Uterus (tissue), 2 donors: ENCODE results near the gene SDHAF1.

ENCODE experiments used
- POLR2A ChIP-seq, 2 donors: fragments of 450-650 bp; IDR thresholded peaks; one replicate each; pipeline ENCODE4 v1.6.1; 2016; ENCODE audit warnings: antibody characterized with exemption in 2 of 2, mild to moderate bottlenecking in 1 of 2, moderate library complexity in 1 of 2
- TF ChIP-seq, protein P1 (sequence below), 4 experiments: fragments of 200-600 bp in 2 of 4; fragments of 450-650 bp in 2 of 4; sonication (generic) in 2 of 4; IDR thresholded peaks; one replicate each; pipeline ENCODE4 v1.5.1; 2016 to 2019; ENCODE audit warnings: antibody characterized with exemption in 4 of 4, mild to moderate bottlenecking in 2 of 4, moderate library complexity in 1 of 4

DNA sequence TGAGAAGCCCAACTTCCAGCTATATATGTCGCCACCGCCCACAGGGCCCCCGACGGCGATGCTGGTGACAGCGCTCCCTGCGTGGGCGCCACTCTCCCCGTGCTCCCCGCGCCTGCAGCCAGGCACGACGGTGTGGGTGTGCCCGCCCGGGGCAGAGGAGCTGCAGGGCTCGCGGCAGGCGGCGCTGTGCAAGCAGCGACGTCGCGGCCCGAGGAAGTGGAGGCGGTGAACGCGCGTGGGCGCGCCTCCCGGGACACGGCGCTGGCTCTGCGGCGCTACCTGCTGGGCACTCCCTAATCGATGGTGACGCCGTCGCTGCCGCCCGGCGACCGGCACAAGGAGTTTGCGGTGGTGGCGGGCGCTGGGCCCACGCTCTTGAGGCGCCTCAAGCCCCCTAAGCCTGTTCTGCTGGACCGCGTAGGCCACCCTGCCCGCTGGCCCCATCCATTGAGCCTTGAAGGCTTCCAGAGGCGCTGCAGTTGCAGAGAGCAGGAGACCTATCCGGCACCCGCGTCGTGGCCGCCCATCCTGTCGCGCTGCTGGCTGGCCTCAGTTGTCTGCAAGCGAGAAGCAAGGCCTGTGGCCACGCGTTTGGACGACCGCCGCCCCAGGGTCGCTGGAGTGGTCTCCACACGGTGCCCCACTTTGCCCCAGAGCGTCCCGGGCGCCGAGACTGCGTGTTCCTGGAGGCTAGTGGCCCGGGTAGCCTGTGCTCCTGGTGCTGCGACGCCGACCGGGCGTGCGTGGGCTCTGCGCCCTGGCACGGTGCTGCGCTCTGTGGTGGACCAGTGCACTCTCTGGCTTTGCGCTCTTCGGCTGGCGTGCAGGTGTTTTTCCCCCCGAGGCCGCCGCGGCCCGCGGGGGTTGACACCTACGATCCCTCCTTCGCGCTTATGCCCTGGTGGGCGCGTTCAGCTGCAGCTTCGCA, 35.7 kb upstream of the SDHAF1 start:
- TF ChIP-seq, protein P1, sequence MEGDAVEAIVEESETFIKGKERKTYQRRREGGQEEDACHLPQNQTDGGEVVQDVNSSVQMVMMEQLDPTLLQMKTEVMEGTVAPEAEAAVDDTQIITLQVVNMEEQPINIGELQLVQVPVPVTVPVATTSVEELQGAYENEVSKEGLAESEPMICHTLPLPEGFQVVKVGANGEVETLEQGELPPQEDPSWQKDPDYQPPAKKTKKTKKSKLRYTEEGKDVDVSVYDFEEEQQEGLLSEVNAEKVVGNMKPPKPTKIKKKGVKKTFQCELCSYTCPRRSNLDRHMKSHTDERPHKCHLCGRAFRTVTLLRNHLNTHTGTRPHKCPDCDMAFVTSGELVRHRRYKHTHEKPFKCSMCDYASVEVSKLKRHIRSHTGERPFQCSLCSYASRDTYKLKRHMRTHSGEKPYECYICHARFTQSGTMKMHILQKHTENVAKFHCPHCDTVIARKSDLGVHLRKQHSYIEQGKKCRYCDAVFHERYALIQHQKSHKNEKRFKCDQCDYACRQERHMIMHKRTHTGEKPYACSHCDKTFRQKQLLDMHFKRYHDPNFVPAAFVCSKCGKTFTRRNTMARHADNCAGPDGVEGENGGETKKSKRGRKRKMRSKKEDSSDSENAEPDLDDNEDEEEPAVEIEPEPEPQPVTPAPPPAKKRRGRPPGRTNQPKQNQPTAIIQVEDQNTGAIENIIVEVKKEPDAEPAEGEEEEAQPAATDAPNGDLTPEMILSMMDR (IDR thresholded peaks at IDR 0.05): peak in 3 of 4 experiments; percentile 23 to 35 (median 28)
- no peak for TF ChIP-seq POLR2A (IDR thresholded peaks at IDR 0.05)
